AG09309 (cell line): Measurements from ENCODE around the gene ACTN1.

ENCODE experiments used
- DNase-seq: peaks from one replicate; pipeline ENCODE4 v3.0.0-alpha.2; 2010; ENCODE audit warnings: low read depth
- H3K4me3 ChIP-seq: 2 replicates; pipeline ENCODE4 v1.5.1; 2011; ENCODE audit warnings: mild to moderate bottlenecking, low read depth, low read length, moderate library complexity; ENCODE audit not compliant: control insufficient read depth
- TF ChIP-seq, protein P1 (sequence below): IDR thresholded peaks from 2 replicates; pipeline ENCODE4 v1.5.1; 2011; ENCODE audit warnings: mild to moderate bottlenecking, low read depth, low read length, inconsistent platforms; ENCODE audit not compliant: insufficient read depth, control insufficient read depth; ENCODE audit errors: missing control alignments

The ACTN1 gene

DNA sequence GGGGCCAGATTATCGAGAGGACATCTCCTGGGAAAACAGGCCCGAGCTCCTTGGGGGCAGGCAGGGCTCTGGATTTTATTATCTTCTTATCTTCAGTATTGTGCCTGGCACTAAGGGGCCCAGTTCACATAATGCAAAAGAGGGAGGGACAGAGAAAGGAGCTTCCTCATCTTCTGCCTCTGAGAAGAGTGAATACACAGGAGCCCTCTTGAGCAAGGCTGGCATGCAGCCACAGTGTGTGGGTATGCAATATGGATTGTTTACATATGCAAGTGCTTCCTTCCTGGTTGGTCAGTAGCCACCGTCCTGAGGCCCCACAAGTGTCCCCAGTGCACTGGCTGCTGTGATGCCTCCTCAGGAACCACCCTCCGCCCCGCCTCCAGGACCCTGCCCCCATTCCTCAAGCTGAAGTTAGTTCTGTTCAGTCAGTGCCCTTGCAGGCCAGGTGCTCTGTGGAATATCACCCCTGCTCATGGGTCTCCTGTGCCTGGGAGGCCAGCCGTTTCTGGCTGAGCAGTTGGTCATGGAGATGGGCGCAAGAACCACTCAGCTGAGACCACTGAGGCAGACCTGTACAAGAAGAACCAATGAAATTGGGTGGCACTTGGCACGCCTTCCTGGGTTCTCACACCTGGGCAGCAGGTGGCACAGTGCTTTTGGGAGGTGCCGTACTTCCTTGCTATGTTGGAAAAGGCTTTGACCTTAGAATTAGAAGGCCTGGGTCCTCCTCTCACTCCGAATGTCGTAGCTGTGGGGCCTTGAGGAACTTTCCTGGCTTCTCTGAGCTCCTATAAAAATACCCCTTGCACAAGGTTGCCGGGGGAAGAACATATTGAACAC lies 35.1 kb upstream of the ACTN1 start:
- no peak for DNase-seq
- TF ChIP-seq, protein P1, sequence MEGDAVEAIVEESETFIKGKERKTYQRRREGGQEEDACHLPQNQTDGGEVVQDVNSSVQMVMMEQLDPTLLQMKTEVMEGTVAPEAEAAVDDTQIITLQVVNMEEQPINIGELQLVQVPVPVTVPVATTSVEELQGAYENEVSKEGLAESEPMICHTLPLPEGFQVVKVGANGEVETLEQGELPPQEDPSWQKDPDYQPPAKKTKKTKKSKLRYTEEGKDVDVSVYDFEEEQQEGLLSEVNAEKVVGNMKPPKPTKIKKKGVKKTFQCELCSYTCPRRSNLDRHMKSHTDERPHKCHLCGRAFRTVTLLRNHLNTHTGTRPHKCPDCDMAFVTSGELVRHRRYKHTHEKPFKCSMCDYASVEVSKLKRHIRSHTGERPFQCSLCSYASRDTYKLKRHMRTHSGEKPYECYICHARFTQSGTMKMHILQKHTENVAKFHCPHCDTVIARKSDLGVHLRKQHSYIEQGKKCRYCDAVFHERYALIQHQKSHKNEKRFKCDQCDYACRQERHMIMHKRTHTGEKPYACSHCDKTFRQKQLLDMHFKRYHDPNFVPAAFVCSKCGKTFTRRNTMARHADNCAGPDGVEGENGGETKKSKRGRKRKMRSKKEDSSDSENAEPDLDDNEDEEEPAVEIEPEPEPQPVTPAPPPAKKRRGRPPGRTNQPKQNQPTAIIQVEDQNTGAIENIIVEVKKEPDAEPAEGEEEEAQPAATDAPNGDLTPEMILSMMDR = no peak
- no peak overlapping the region for H3K4me3 ChIP-seq

DNA sequence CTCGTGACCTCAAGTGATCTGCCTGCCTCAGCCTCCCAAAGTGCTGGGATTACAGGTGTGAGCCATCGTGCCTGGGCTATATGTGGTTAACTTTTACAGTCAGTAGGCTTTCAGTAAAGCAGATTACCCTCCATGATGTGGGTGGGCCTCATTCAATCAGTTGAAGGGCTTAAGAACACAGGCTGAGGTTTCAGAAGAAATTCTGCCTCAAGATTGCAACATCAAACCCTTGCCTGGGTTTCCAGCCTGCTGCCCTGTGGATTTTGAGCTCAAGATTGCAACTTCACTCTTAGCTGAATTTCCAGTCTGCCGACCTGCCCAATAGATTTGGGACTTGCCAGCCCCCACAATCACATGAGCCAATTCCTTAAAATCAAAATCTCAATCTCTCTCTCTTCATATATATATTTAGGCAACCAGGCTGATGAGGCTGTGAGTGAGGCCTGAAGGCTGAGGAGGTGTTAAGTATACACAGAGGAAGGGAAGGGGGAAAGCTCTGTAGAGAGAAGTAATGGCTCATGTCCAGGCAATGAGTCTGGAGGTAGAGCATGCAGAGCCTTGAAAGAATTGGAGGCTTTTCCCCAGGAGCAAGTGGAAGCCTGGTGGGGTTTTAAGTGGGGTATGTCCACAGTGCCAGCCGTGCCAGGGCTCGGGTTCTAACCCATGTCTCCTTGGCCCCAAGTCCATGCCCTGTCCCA lies 33.3 kb upstream of the ACTN1 start:
- DNase-seq = no peak
- TF ChIP-seq, protein P1 = no peak
- H3K4me3 ChIP-seq = no peak overlapping the region

DNA sequence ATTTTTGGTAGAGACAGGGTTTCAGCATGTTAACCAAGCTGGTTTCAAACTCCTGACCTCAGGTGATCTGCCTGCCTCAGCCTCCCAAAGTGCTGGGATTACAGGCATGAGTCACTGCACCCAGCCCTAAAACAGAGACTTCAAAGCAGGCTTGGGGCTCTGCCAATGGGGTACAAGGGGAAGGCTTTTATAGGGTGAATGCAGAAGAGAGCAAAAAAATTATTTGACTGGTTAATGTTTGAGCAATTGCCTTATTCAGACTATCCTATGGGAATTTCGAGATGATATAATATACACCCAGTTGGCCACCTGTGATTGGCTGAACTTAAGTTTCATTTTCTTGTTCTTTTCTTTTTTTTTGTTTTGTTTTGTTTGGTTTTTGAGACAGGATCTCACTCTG lies 31.5 kb upstream of the ACTN1 start:
- H3K4me3 ChIP-seq = no peak overlapping the region
- DNase-seq = no peak
- TF ChIP-seq, protein P1 = no peak

DNA sequence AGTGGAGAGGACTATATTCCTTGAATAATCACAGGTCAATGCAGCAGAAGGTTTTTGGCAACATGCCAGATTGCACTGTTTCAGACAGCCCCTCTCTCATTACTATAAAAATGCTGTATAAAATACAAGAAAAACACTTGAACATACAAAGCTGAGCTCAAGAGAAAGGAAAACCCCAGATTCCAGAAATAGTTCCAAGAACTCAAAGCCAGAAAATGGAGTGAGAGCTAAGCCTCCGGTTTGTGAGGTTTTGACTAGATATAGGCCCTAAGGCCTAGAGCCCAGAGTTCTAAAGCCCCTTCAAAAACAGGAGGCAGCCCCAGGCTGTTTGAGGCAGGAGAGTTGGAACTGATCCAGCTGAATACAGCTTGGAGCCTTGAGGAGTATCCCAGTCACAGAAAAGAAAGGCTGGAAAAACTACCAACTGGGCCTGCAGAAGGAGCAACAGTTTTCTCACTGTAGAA lies 29.4 kb upstream of the ACTN1 start:
- no peak for DNase-seq
- TF ChIP-seq, protein P1 = no peak
- no peak overlapping the region for H3K4me3 ChIP-seq

DNA sequence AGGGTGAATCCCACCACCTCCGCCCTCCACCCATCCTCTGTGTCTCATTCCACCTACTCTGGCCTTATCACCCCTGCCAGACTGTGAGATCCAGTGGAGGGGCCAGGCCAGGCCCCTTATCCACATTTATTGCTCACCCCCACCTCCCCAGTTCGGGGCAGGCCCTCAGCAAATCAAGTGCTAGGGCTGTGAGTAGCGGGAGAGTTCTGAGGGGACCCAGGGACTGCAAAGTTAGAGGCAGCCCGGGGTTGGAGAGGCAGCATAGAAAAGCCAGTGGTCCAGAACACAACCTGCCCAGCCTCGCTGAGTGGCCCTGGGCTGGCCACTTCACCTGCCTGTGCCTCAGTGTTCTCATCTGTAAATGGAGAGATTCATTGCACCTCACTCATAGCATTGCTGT lies 27.2 kb upstream of the ACTN1 start:
- no peak overlapping the region for H3K4me3 ChIP-seq
- DNase-seq = no peak
- TF ChIP-seq, protein P1 = no peak

DNA sequence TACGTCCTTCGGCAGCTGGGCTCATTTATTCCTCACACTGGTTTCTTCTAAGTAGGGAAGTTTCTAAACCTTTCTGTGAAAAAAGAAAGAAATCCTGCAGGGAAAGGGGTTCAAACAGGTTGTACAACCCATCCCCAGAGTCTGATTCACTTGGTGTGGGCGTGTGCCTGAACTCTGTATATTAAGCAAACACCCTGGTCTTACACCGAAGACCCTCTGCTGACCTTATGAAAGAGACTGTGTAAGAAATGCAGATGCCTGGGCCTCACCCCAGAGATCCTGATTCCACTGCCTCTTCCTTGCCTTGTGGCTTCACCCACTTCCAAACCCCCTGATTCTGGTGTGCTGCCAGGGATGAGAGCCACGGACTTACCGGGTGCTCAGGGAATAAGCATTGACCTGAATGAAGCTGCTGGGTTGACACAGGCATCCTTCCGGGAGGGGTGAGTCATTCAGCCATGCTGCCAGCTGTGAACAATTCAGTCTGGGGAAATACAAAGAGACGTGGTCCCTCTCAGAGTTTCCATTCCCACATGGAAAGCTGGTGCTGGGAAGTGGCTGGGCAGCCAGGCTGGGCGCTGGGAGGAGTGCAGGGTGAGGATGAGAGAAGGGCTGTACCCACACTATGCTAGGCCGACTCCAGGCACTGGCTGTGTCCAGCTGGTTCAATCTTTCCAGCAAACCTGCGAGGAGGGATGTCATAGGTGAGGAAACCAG lies 26.5 kb upstream of the ACTN1 start:
- DNase-seq = peak; percentile 87
- TF ChIP-seq, protein P1 = no peak

More for the DNA sequence above, 26.5 kb upstream of the ACTN1 start:
- H3K4me3 ChIP-seq = no peak overlapping the region
